SK-N-MC (cell line): ENCODE data around the gene FGF18.

Source experiments
- EZH2 ChIP-seq: fragments of 200-600 bp; sonication (generic); IDR thresholded peaks from one replicate; pipeline ENCODE4 v1.6.1; 2017; ENCODE audit warnings: antibody characterized with exemption
- POLR2AphosphoS5 ChIP-seq: IDR thresholded peaks from 2 replicates; pipeline ENCODE4 v1.6.1; 2012; ENCODE audit warnings: mild to moderate bottlenecking, low read depth, low read length, borderline replicate concordance

GRCh38 chr5:171415115-171415730 lies 4.2 kb upstream of the FGF18 start:
- peak; percentile 32; the same call in 1 of the 2 replicates for TF ChIP-seq POLR2AphosphoS5
- no peak for TF ChIP-seq EZH2
